ENCODE data around the gene CCDC91.
"Not testable (repeated sequence)": the region's sequence is repeated elsewhere in the genome, so short reads cannot be mapped to it uniquely, and the experiment has no call there.

CCDC91 gene

DNA sequence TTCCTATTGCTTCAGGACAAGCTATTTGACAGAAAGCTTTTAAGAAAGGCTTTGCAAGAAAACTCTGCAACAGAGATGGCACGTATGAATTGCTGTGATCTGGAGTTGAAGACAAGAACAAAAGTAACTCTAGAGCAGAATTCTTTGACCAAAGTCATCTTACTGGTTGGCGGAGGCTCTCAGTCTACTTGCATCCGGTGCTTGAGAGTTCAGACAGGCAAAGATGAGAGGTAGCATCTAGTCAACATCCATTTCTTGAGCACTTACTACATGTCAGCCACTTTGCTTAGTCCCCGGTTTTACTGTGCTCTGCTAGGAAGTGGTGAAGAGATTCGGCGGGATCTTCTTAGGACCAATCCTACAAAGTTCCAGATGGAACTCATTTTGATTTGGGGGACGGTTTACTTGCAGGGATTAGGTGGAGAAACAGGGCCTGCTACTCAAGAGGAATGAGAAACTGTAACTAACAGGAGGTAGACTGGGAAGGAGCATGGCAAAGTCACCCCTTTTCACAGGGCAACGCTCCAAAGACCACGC, 404 bp upstream of the CCDC91 start:
- no peaks in the 10 kb centered on the region for H3K9me3 ChIP-seq (ENCODE audit: insufficient read depth, low read length)
- H3K9ac ChIP-seq (ENCODE audit: low read length) = peak overlapping the region; percentile 75
- H3K4me1 ChIP-seq (ENCODE audit: low read length) = peaks cover 14% of the 10 kb centered on the region
- no peaks in the 10 kb centered on the region for H4K20me1 ChIP-seq (ENCODE audit: insufficient read depth, low read length)
- peak overlapping the region; percentile 17 for H3K27ac ChIP-seq (ENCODE audit: low read length)
- peaks cover 37% of the 10 kb centered on the region for H3K79me2 ChIP-seq (ENCODE audit: low read length)
- no peaks in the 10 kb centered on the region for H3K27me3 ChIP-seq (ENCODE audit: low read depth, low read length)
- no peaks in the 10 kb centered on the region for H3K36me3 ChIP-seq (replicated peaks; ENCODE audit: low read depth, low read length)
- H2AFZ ChIP-seq (ENCODE audit: low read depth, low read length) = peak overlapping the region; percentile 94
- peak overlapping the region; percentile 88 for H3K4me3 ChIP-seq (ENCODE audit: low read length)
- H3K4me2 ChIP-seq (ENCODE audit: low read length) = peak overlapping the region; percentile 86
- TF ChIP-seq, protein P1, sequence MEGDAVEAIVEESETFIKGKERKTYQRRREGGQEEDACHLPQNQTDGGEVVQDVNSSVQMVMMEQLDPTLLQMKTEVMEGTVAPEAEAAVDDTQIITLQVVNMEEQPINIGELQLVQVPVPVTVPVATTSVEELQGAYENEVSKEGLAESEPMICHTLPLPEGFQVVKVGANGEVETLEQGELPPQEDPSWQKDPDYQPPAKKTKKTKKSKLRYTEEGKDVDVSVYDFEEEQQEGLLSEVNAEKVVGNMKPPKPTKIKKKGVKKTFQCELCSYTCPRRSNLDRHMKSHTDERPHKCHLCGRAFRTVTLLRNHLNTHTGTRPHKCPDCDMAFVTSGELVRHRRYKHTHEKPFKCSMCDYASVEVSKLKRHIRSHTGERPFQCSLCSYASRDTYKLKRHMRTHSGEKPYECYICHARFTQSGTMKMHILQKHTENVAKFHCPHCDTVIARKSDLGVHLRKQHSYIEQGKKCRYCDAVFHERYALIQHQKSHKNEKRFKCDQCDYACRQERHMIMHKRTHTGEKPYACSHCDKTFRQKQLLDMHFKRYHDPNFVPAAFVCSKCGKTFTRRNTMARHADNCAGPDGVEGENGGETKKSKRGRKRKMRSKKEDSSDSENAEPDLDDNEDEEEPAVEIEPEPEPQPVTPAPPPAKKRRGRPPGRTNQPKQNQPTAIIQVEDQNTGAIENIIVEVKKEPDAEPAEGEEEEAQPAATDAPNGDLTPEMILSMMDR (IDR thresholded peaks at IDR 0.05; ENCODE audit: low read depth, low read length) = no peak
- TF ChIP-seq EZH2phosphoT487 (IDR thresholded peaks at IDR 0.05; ENCODE audit: low read depth) = no peak

DNA sequence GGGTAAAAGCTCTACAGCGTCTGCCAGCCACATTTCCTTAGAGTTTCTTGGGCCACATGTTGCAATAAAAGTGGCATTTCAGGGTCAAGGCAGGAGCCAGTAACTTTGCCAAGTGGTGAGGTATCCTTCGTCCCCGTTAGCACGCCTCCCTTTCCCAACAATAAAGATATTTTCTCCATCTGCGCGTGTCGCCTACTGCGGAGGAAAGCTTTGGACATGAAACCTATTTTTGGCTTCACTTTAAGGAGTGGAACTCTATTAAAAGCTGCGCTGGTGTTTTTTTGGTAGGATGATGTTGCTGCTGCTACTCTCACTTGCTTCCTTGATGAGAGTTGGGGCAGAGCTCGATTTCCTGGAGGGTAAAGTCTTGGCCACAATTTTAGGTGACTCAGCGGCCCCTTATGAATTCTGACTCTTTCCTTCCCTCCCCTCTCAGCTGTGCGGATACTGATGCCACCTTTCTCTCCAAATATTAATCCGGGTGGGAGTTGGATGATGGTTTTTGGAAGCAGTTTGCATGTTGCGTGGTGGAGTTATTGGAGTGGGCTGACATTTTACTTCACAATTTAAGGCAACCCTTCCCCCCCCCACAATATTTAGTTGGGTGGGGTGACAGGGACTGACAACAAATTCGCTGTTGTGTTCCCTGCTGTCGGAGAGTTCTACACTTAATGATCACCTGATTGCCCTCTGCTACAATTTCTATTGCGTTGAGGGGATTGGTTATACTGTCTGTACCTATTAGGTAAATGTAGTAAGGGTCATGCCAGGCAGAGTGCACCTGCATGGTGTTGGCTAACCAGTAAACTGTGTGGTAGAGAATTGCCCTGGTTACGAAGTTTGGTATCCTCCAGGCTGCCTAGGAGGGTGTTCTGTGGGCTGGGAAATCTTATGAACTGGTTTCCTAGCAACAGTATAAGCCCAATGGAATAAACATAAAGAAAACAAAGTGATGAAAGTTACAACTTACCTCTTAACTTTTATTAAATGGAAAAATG, 1.1 kb downstream of the CCDC91 start:
- peak overlapping the region; percentile 94 for H2AFZ ChIP-seq (ENCODE audit: low read depth, low read length)
- peak overlapping the region; percentile 55 for H3K27ac ChIP-seq (ENCODE audit: low read length)
- H3K36me3 ChIP-seq (replicated peaks; ENCODE audit: low read depth, low read length) = no peaks in the 10 kb centered on the region
- no peaks in the 10 kb centered on the region for H3K9me3 ChIP-seq (ENCODE audit: insufficient read depth, low read length)
- peak overlapping the region; percentile 86 for H3K4me2 ChIP-seq (ENCODE audit: low read length)
- H3K4me3 ChIP-seq (ENCODE audit: low read length) = peak overlapping the region; percentile 88
- H3K27me3 ChIP-seq (ENCODE audit: low read depth, low read length) = no peaks in the 10 kb centered on the region
- H3K4me1 ChIP-seq (ENCODE audit: low read length) = peaks cover 14% of the 10 kb centered on the region
- peaks cover 39% of the 10 kb centered on the region for H3K79me2 ChIP-seq (ENCODE audit: low read length)
- TF ChIP-seq EZH2phosphoT487 (IDR thresholded peaks at IDR 0.05; ENCODE audit: low read depth) = no peak
- TF ChIP-seq, protein P1 (IDR thresholded peaks at IDR 0.05; ENCODE audit: low read depth, low read length) = no peak
- H4K20me1 ChIP-seq (ENCODE audit: insufficient read depth, low read length) = no peaks in the 10 kb centered on the region
- peak overlapping the region; percentile 75 for H3K9ac ChIP-seq (ENCODE audit: low read length)

DNA sequence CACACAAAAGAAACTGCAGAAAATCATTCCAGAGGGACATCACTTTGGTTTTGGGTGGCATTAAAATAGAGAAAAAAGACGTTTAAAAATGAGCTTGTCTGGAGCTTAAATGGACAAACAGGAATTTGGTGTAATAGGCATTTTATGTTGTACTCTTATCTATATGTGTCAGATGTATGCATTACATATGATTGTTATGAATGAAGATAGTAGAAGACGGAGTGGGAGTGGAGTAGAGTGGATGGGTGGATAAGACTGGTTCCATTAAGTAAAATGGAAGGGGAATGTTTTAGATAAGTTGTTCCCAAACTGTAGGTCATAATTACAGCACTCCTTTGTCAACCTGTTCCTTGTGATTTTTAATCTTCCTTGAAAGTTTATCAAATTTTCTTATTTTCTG, 1.9 kb downstream of the CCDC91 start:
- H3K9me3 ChIP-seq (ENCODE audit: insufficient read depth, low read length) = no peaks in the 10 kb centered on the region
- H3K36me3 ChIP-seq (replicated peaks; ENCODE audit: low read depth, low read length) = no peaks in the 10 kb centered on the region
- H3K9ac ChIP-seq (ENCODE audit: low read length) = no peak overlapping the region
- H3K27ac ChIP-seq (ENCODE audit: low read length) = no peak overlapping the region
- no peak overlapping the region for H2AFZ ChIP-seq (ENCODE audit: low read depth, low read length)
- no peaks in the 10 kb centered on the region for H4K20me1 ChIP-seq (ENCODE audit: insufficient read depth, low read length)
- H3K4me1 ChIP-seq (ENCODE audit: low read length) = peaks cover 14% of the 10 kb centered on the region
- H3K4me2 ChIP-seq (ENCODE audit: low read length) = no peak overlapping the region
- no peaks in the 10 kb centered on the region for H3K27me3 ChIP-seq (ENCODE audit: low read depth, low read length)
- TF ChIP-seq, protein P1 (IDR thresholded peaks at IDR 0.05; ENCODE audit: low read depth, low read length) = no peak
- no peak for TF ChIP-seq EZH2phosphoT487 (IDR thresholded peaks at IDR 0.05; ENCODE audit: low read depth)
- peaks cover 42% of the 10 kb centered on the region for H3K79me2 ChIP-seq (ENCODE audit: low read length)
- no peak overlapping the region for H3K4me3 ChIP-seq (ENCODE audit: low read length)

DNA sequence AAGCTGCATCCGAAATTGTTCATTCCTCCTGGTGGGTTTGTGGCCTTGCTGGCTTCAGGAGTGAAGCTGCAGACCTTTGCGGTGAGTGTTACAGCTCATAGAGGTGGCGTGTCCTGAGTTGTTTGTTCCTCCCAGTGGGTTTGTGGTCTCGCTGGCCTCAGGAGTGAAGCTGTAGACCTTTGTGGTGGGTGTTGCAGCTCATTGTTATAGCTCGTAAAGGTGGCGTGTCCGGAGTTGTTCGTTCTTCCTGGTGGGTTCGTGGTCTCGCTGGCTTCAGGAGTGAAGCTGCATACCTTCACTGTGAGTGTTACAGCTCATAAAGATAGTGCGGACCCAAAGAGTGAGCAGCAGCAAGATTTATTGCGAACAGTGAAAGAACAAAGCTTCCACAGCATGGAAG, 4.4 kb downstream of the CCDC91 start:
- H3K27me3 ChIP-seq (ENCODE audit: low read depth, low read length); H3K9me3 ChIP-seq (ENCODE audit: insufficient read depth, low read length); H4K20me1 ChIP-seq (ENCODE audit: insufficient read depth, low read length); H3K9ac ChIP-seq (ENCODE audit: low read length); H3K36me3 ChIP-seq (replicated peaks; ENCODE audit: low read depth, low read length); H2AFZ ChIP-seq (ENCODE audit: low read depth, low read length); H3K4me3 ChIP-seq (ENCODE audit: low read length); H3K4me1 ChIP-seq (ENCODE audit: low read length); H3K27ac ChIP-seq (ENCODE audit: low read length); H3K4me2 ChIP-seq (ENCODE audit: low read length): not testable (repeated sequence)
- H3K79me2 ChIP-seq (ENCODE audit: low read length) = peaks cover 48% of the 10 kb centered on the region

DNA sequence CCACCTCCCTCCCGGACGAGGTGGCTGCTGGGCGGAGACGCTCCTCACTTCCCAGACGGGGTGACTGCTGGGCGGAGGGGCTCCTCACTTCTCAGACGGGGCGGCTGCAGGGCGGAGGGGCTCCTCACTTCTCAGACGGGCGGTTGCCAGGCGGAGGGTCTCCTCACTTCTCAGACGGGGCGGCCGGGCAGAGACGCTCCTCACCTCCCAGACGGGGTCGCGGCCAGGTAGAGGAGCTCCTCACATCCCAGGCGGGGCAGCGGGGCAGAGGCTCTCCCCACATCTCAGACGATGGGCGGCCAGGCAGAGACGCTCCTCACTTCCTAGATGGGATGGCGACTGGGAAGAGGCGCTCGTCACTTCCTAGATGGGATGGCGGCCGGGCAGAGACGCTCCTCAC, 10.9 kb downstream of the CCDC91 start:
- H3K4me3 ChIP-seq (ENCODE audit: low read length); H3K4me2 ChIP-seq (ENCODE audit: low read length); H3K27ac ChIP-seq (ENCODE audit: low read length); H3K4me1 ChIP-seq (ENCODE audit: low read length); H4K20me1 ChIP-seq (ENCODE audit: insufficient read depth, low read length); H3K9ac ChIP-seq (ENCODE audit: low read length); H3K27me3 ChIP-seq (ENCODE audit: low read depth, low read length); H2AFZ ChIP-seq (ENCODE audit: low read depth, low read length): not testable (repeated sequence)
- H3K9me3 ChIP-seq (ENCODE audit: insufficient read depth, low read length) = peaks cover 13% of the 10 kb centered on the region; the same call in 1 of the 2 replicates
- H3K36me3 ChIP-seq (replicated peaks; ENCODE audit: low read depth, low read length) = peaks cover 13% of the 10 kb centered on the region
- peaks cover 14% of the 10 kb centered on the region; the same call in 1 of the 2 replicates for H3K79me2 ChIP-seq (ENCODE audit: low read length)
